HG03196 (cell line): ENCODE results near the gene CYB5RL.

Source experiments
- ATAC-seq: cut with Tn5 transposase; IDR thresholded peaks from one replicate; pipeline ENCODE4 v1.9.1; 2021; ENCODE audit not compliant: unreplicated experiment

The CYB5RL gene

DNA sequence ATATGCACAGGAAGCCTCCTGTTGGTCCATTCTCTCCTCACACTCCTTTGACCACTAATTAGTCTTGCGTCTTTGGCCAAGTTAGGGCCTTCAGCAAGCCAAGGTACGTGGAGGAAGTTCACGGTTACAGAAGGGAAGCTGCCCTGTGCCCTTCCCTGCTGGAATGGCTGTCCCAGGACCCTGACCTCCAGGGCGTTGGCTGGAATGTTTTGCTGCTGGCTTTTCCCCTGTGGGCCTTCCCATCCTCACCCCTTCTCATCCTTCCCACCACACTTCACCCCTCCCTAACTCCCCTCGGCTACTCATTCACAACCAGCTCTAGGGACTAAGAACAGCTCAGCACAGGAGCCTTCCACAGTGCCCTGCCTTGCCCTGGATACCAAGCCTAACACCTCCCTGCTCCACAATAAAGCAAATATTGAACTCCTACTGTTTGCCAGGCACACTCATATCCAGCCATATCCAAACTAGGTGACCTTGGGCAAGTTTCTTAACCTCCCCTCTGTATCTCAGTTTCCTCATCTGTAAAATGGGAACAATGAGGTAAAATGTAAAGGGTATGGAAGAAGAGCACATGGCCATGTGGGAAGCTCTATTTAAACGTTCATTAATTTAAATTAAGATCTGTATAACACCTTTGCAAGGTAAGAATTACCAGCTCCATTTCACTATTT is 38.2 kb downstream of the CYB5RL start:
- ATAC-seq = no peak

- no peak for ATAC-seq
These were observed 39.5 kb downstream of the CYB5RL start for GRCh38 chr1:54160351-54160750.

DNA sequence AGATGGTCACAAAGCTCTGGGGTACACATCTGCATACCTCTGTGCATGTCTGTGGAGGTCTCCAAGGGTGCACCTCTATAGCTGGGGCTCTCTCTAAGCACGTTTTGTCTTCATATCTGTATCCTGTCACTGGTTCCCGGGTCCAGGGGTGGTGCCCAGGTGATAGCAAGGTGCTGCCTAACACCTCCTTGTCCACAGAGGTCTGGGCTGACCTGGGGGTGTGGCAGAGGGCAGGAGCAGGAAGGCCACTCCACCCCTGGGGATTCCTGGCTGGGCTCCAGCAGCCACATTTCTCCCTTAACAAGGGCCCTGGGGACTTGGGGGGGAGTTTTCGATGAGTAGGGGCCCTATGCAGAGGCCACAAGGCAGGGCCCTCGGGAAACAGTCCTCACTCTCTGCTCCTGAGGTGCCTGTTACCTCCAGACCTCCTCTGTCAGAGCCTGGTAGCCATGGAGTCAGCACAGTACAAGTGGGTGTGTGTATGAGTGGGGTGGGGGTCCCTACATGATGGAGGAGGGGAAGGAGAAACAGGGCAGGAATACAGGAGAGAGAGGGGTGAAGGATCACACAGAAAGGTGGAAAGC is 40.0 kb downstream of the CYB5RL start:
- no peak for ATAC-seq

DNA sequence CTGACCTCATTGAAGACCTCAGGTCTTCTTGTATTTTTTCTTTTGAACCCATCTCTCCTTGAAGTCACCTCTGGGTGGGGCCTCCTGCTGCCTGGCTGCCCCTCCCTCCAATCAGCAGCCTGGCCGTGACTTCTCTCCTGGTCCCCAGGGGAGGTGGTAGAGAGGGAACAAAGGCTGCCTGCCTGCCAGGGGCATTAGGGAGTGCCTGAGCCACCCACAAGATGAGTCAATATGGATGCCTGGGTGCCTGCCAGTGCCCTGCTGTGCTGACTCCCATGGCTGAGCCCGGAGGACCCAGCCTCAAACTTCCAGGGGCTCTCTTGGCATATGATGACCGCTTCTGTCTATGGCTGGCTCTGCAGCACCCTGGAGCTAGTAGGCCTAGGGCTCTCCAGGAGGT is 41.8 kb downstream of the CYB5RL start:
- no peak for ATAC-seq

GRCh38 chr1:54157401-54157800 is 42.4 kb downstream of the CYB5RL start:
- no peak for ATAC-seq

DNA sequence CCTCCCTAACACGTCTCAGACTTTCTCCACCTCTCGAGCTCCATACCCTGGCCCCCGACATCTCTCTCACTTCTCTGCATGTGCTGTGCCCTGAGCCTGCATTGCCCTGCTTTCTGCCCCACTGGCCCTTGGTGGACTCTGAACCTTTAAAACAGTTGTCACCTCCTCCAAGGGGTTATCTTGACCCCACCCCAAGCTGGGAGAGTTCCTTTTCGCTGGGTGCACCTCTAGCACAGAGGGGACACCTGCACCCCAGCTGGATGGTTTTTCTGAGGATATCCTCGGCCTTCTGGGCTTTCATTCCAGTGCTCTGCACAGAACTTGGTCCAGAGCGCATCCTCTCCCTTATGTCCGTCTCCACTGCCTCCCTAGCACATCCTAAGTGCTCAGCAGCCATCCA is 42.8 kb downstream of the CYB5RL start:
- no peak for ATAC-seq

DNA sequence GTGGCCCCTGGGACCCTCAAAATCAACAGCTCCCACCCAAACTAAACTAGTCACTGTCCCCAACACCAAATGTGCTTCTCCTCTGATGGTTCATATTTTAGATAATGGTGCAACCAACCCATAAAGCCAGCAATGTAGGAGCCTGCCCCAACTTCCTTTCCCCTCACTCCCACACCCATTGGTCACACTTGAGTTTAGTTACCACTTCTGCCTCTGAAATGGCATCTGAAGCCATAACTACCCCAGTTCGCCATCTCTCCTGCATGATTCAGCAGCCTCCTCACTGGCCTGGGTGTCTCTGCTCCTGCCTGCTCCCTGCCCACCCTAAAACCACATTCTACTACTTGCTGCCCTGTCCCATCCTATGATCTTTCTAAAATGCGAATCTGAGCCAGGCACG is 43.6 kb downstream of the CYB5RL start:
- no peak for ATAC-seq

GRCh38 chr1:54153535-54154439 is 46.0 kb downstream of the CYB5RL start:
- ATAC-seq = no peak

- ATAC-seq = no peak
These were observed 47.1 kb downstream of the CYB5RL start, which contains the start of gene CDCP2 for GRCh38 chr1:54152696-54153095. CDCP2 (minus strand) TSS chr1:54153000; CDS start chr1:54152922, 78 bp downstream.

DNA sequence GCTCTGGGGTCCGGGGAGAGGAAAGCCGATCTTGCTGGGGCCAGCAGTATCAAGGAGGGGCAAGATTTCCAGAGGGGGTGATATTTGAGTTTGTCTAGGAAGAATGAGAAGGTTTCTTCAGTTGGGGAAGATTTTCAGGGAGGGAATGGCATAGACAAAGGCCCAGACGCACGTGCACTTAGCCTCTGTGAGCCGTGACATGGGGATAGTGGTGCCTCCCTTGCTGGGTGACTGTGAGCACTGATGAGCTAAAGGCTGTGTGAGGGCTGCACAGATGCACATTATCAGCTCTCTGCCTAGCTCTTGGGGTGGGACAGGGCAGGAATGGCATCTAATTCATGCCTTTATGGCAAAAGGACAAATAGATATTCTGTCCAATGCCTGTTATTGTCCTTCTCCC is 48.8 kb downstream of the CYB5RL start:
- ATAC-seq = no peak
